ENCODE data around the gene EPB41L4A. TPM values are rescaled to one million over a fixed set of nuclear protein-coding genes. Genes with fewer than 3 reads are reported as not detected.

The EPB41L4A gene
- total RNA-seq, 2 donors from 2014 or later = 7.7 to 9.9 TPM

DNA sequence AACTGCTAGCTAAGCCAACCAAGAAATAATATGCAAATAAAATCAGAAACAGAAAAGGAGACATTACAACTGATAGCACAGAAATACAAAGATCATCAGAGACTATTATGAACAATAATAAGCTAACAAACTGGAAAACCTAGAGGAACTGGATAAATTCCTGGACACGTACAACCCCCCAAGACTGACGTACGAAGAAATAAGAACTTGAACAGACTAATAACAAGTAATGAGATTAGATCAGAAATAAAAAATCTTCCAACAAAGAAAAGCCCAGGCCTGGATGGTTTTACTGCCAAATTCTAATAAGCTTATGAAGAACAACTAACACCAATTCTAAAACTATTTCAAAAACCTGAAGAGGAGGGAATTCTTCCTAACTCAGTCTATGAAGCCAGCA is 67.9 kb downstream of the EPB41L4A start:
- Histone ChIP-seq H3K9ac (ENCODE audit: extremely low read depth, low read length, poor library complexity, severe bottlenecking) (no peak overlapping the region), H3K27ac (ENCODE audit: low read depth, low read length) (no peak overlapping the region), H3K4me3 (ENCODE audit: low read length) (no peak overlapping the region), H3K9me3 (ENCODE audit: control insufficient read depth, low read length) (no peaks in the 10 kb centered on the region), H3K4me1 (ENCODE audit: control insufficient read depth, insufficient read depth, low read length) (no peaks in the 10 kb centered on the region), H3K36me3 (ENCODE audit: control insufficient read depth, insufficient read depth, low read length) (no peaks in the 10 kb centered on the region), H3K27me3 (ENCODE audit: control insufficient read depth, insufficient read depth, low read length, poor library complexity, severe bottlenecking) (no peaks in the 10 kb centered on the region)
- no peaks in the 10 kb centered on the region for H3K9me3 Mint-ChIP-seq
- H3K4me3 Mint-ChIP-seq = no peak overlapping the region
- H3K27me3 Mint-ChIP-seq (ENCODE audit: insufficient read depth) = no peaks in the 10 kb centered on the region
- WGBS, 2 experiments (ENCODE audit: insufficient coverage in 1 of 2, insufficient read length in 1 of 2) = 95% methylated on average over 3 of the region's 3 CpGs; no CpG with 5 or more reads in 1 of the 2 experiments
- no peak for DNase-seq
- H3K4me1 Mint-ChIP-seq = peaks cover 7% of the 10 kb centered on the region
- TF ChIP-seq, protein P1, sequence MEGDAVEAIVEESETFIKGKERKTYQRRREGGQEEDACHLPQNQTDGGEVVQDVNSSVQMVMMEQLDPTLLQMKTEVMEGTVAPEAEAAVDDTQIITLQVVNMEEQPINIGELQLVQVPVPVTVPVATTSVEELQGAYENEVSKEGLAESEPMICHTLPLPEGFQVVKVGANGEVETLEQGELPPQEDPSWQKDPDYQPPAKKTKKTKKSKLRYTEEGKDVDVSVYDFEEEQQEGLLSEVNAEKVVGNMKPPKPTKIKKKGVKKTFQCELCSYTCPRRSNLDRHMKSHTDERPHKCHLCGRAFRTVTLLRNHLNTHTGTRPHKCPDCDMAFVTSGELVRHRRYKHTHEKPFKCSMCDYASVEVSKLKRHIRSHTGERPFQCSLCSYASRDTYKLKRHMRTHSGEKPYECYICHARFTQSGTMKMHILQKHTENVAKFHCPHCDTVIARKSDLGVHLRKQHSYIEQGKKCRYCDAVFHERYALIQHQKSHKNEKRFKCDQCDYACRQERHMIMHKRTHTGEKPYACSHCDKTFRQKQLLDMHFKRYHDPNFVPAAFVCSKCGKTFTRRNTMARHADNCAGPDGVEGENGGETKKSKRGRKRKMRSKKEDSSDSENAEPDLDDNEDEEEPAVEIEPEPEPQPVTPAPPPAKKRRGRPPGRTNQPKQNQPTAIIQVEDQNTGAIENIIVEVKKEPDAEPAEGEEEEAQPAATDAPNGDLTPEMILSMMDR (conservative IDR thresholded peaks at IDR 0.05) = no peak
- no peaks in the 10 kb centered on the region for H3K36me3 Mint-ChIP-seq (ENCODE audit: low read depth)
- no peak overlapping the region for H3K27ac Mint-ChIP-seq

DNA sequence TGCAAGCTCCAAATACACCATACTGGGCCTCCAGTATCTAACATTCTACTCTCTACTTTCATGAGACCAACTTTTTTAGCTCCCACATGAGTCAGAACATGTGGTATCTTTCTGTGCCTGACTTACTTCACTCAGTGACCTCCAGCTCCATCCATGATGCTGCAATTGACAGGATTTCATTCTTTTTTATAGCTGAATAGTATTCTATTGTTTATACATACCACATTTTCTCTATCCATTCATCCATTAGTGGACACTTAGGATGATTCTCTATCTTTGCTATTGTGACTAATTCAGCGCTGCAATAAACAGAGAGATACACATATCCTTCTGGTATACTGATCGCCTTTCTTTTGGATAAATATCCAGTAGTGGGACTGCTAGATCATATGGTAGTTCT is 68.5 kb downstream of the EPB41L4A start:
- H3K27ac Mint-ChIP-seq = no peak overlapping the region
- H3K27me3 Mint-ChIP-seq (ENCODE audit: insufficient read depth) = no peaks in the 10 kb centered on the region
- TF ChIP-seq, protein P1 (conservative IDR thresholded peaks at IDR 0.05) = no peak

DNA sequence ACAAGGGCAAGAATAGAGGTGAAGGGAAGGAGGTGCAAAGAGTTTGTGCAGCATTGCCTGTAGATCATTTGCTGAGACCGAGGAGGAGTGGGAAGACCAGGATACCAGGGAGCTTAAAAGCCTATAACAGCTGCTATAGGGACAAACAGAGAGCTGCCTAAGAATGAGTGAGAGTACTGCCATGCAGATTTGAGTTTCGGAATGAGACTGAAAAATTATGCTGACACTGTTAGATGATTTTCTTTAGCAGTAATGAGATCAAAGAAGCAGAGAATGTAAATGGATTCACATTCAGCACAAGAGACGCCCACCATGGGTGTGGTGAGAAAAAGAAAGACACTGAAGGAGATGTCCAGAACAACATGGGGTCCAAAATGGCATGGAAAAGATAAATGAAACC is 69.7 kb downstream of the EPB41L4A start:
- no peak for DNase-seq
- Mint-ChIP-seq H3K27me3 (ENCODE audit: insufficient read depth) (no peaks in the 10 kb centered on the region), H3K27ac (no peak overlapping the region), H3K4me3 (no peak overlapping the region), H3K4me1 (peaks cover 4% of the 10 kb centered on the region), H3K9me3 (no peaks in the 10 kb centered on the region), H3K36me3 (ENCODE audit: low read depth) (no peaks in the 10 kb centered on the region)
- H3K9me3 ChIP-seq (ENCODE audit: control insufficient read depth, low read length) = no peaks in the 10 kb centered on the region
- peaks cover 2% of the 10 kb centered on the region for H3K4me1 ChIP-seq (ENCODE audit: control insufficient read depth, insufficient read depth, low read length)
- WGBS, 2 experiments (ENCODE audit: insufficient coverage in 1 of 2, insufficient read length in 1 of 2) = 92% methylated on average over 3 of the region's 3 CpGs
- no peak overlapping the region for H3K9ac ChIP-seq (ENCODE audit: extremely low read depth, low read length, poor library complexity, severe bottlenecking)
- H3K36me3 ChIP-seq (ENCODE audit: control insufficient read depth, insufficient read depth, low read length) = no peaks in the 10 kb centered on the region
- no peaks in the 10 kb centered on the region for H3K27me3 ChIP-seq (ENCODE audit: control insufficient read depth, insufficient read depth, low read length, poor library complexity, severe bottlenecking)
- TF ChIP-seq, protein P1 (conservative IDR thresholded peaks at IDR 0.05) = no peak
- H3K4me3 ChIP-seq (ENCODE audit: low read length) = no peak overlapping the region
- no peak overlapping the region for H3K27ac ChIP-seq (ENCODE audit: low read depth, low read length)

More for the DNA sequence above, 68.5 kb downstream of the EPB41L4A start:
- peaks cover 6% of the 10 kb centered on the region for H3K4me1 Mint-ChIP-seq
- Histone ChIP-seq H3K9me3 (ENCODE audit: control insufficient read depth, low read length) (no peaks in the 10 kb centered on the region), H3K27ac (ENCODE audit: low read depth, low read length) (no peak overlapping the region), H3K9ac (ENCODE audit: extremely low read depth, low read length, poor library complexity, severe bottlenecking) (no peak overlapping the region), H3K4me1 (ENCODE audit: control insufficient read depth, insufficient read depth, low read length) (no peaks in the 10 kb centered on the region), H3K27me3 (ENCODE audit: control insufficient read depth, insufficient read depth, low read length, poor library complexity, severe bottlenecking) (no peaks in the 10 kb centered on the region), H3K36me3 (ENCODE audit: control insufficient read depth, insufficient read depth, low read length) (no peaks in the 10 kb centered on the region), H3K4me3 (ENCODE audit: low read length) (no peak overlapping the region)
- whole genome bisulfite sequencing, 2 experiments (ENCODE audit: insufficient coverage in 1 of 2, insufficient read length in 1 of 2) = 90 to 98% methylated on average over 2 of the region's 2 CpGs
- H3K4me3 Mint-ChIP-seq = no peak overlapping the region
- no peaks in the 10 kb centered on the region for H3K36me3 Mint-ChIP-seq (ENCODE audit: low read depth)
- DNase-seq = no peak
- no peaks in the 10 kb centered on the region for H3K9me3 Mint-ChIP-seq

Data from endodermal cell (in vitro differentiated cells).